HG03565 (cell line): Measurements from ENCODE around the gene PLD1.

Source experiments
- ATAC-seq: cut with Tn5 transposase; IDR thresholded peaks from one replicate; pipeline ENCODE4 v1.9.1; 2021; ENCODE audit warnings: mild to moderate bottlenecking, moderate library complexity; ENCODE audit not compliant: unreplicated experiment

Gene PLD1

DNA sequence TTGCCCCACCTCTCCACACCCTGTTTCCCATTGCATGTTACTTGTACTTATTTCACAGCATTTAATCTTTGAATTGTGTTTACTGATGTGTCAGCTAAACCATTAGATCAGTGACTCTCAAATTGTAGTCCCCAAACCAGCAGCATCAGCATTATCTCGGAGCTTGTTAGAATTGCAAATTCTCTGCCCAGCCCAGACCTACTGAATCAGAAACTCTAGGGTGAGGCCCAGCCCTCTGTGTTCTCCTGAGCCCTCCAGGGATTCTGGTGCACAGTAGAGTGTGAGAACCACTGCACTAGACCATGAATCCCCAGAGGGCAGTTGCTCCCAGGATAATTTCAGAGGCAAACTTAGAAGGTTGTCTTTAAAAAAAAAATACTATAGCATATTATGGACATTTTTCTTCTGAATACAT, 13.0 kb downstream of the PLD1 start:
- peak; percentile 60 for ATAC-seq

DNA sequence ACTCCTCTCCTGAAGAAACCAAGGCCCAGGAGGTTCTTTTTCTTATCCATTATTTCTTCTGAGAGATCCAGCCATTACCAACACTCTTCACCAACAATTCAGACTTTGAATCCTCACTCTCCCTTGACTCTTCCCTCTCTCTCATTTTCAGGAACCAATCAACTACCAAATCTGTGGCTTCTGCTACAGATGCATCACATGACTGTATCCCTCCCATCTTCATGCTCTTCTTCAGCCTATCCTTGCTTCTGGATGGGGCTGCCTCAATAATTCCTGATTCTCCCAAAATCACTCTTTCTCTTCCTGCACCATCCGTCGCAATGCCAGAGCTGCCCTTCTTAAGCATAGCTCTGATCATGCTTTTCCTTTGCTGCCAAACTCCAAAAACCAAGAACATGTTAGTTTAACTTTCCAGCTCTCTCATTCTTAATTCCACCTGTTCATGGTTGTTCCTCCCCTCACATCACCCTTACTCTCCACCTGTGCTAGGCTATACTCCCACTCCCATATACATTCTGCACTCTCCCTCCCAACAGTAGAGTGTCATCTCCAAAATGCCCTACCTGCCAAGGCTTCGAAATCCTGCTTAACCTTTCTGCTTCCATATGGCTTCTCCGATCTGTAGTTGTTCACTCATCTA, 13.5 kb downstream of the PLD1 start:
- no peak for ATAC-seq

DNA sequence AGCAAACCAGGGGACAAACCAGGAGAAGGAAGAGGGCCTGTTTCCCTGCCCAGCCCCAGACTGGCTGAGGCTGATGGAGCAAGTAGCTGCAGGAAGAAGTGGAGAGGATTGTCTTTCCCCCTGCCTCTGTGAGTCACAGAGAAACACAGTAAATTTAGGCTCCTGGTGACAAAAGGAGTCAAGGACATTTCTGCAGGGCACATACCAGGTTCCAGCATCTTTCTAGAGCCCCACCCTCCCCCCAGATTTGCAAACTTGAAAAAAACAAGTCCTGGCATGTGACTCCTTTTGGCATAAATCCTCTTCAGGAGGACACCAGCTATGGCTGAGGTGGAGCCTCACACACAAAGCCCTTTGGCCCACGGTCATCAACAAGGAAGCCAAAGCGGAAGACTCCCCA, 17.8 kb downstream of the PLD1 start:
- ATAC-seq, result no peak

DNA sequence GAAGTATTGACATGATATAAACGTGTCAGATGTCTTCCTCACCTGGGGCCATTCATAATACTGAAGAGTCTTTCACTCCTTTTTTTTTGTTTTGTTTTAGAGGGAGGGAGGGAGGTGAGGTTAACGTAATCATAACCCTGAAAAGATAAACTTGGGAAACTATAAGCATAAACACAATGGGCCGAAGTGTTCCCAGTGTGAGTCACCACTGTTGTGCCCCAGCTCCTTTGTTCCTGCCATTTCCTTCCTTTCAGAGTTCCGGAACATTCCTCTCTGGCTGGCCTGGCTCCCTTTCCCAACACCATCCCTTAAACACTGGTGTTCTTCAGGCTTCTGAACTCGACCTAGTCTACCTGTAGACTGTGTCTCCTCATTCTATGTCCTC, 18.6 kb downstream of the PLD1 start:
- no peak for ATAC-seq

DNA sequence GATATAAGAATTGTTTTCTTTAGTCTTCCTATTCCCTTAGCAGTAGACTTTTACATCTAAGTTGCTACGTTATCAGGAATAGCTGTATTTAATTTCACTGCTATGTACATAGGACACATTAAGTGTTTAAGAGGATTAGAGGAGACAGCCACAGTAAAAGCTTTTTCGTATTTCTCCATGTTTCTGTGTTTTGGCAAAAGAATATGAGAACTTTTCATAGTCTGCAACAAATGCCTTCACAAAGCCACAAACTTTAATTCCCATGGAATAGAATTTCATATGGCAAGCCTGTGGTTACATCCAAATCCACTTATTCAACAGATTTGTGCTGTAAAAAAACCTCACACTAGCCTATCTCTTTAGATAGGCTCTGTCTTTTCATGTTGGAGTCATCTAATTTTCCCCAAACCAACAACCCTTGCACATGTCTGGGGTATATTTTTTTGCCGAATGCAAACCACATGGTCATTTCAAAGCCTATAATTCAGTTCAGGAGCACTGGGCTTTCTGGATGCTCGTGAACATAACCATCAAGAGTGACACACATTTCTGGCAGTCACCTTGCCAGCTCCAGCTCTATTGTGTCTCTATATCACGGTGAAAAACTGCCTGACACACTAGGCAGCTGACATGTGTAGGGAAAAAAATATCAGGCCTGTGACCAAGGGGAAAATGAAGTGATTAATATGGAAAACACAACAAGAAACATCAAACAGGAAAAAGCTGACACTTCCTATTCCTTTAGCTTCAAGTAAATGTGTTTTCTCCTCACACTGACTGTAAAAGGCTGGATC, 19.2 kb downstream of the PLD1 start:
- ATAC-seq, result no peak

DNA sequence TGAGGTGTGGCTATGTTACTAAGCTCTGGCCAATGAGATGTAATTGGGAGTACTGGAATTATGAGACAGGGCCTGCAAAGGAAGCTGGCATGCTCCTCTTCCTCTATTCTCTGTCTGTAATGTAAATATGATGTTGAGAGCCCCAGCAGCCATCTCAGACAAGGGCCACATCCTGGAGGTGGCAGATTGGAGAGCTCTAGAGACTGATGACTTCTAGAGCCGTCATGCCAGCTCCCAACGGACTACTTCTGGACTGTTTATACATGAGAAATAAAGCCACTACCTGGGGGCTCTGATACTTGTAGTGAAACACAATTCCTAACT, 19.7 kb downstream of the PLD1 start:
- ATAC-seq, result no peak

DNA sequence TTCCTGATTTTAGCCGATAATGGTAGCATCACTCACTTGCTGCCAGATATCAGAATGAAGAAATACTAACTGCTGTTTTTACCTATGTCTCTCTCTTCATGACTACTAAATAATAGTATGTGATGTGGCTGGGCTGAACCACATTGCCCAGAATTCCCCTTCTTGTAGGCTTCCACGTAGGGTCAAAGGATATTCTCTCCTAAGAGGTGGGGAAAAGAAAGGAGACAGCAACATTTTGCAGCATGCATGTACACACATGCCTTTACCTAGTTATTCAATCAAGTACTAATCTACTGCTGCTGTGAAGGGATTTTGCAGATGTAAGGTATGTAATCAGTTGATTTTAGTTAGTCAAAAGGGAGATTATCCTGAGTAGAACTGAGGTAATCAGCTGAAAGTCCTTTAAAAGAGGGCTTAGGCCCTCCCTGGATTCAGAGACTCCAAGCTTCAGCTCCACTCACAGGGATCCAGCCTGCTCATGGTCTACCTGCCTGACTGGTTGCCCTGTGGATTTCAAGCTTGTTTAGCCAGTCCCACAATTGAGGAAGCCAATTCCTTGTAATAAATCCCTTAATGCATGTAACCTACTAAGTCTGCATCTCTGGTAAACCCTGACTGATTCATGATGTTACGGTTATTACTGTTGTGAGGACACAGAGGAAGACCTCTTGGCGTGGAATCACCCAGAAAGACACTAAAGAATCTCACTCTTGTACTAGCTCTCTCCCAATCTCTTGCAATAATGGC, 20.4 kb downstream of the PLD1 start:
- ATAC-seq, result no peak

DNA sequence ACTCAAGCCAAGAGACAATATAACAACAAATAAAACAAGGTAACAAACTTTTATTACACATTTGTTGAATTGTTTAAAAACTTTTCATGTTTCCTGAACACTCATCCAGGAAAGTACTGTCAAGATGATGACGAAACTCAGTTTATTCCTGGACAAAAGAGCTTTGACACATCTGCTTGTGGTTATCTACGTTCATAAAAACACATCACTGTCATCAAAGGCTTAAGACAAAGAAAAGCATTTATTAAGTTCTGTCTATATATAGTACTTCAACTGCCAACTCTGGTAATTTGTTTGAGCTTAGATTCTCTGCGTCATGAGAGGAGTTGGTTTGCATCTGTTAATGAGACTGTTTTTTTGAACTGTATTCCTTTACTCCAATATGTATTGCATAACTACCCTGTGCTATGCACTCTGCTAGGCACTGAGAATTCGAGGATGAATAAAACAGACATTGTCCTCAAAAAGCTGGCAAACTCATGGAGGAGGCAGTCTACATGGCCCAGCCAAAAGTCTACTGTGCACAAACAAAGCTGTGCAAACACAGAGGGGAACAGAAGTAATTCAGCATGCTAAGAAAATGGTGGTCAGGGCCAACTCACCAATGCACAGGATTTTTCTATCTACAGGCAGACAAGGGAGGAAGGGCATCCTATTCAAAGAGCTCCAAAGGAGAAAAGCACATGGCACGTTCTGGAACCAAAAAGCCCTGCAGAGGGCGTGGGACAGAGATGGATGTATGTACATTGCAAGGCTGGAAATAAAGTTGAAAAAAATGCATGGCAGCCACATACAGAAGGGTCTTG, 21.5 kb downstream of the PLD1 start:
- no peak for ATAC-seq

DNA sequence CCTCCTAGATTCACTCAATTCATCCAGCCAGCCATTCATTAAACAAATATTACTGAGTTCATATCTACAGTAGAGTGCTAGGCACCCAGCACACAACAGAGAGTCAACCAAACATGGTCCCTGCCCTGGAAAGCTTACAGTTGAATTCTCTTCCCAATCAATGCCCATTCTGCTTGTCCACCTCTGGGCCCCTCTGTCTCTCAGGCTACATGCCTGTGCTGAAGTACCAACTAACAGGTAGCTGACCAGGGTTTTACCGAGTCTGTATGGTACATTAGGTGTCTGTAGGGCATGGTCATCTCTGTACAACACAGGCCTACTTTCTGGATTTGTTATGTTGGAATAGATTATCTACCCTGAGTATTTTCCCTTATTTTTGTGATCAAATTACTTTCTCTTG, 23.3 kb downstream of the PLD1 start:
- ATAC-seq, result no peak

DNA sequence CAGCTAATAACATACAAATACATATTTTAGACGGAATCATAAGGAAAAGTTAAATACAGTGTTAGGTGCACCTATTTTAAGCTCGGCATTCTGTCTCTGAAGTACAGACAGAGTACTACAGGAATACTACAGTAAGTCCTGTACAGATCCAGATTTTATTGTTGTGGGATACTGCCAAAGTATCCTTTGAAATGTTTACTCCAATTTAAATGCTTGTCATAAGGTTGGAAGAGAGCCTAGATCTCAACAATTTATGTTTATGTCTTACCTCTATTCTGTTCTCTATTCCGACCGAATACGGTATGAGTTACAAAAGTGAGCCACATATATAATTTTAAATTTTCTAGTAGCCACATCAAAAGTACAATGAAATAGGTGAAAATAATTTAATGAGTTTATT, 25.3 kb downstream of the PLD1 start:
- ATAC-seq, result no peak

DNA sequence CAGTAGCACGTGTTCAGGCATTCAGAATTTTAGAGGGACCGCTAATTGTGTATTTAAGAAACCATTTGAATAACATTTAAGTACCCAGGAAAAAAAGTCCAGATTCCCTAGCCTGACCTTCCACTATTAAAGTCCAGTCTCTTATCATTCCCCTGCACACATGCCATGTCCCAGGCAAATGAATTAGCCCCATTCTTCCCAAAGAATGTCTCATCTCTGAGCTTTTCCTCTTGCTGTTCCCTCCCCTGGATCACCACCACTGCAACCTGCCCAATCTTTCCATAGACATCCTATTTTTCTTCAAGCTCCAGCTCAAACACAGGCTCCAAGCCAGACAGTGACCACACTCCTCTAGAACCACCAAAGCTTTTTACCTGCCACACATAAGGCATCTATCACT, 25.9 kb downstream of the PLD1 start:
- no peak for ATAC-seq

DNA sequence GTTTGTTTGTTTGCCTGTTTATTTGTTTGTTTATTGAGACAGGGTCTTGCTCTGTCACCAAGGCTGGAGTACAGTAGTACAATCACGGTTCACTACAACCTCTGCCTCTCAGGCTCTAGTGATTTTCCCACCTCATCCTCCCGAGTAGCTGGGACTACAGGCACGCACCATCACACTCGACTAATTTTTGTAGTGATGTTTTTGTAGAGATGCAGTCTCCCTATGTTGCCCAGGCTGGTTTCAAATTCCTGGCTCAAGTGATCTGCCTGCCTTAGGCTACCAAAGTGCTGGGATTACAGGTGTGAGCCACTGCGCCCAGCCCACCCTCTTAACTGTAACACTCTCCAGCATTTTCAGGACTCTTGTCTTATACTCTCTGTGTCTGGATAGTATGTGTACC, 26.7 kb downstream of the PLD1 start:
- no peak for ATAC-seq

DNA sequence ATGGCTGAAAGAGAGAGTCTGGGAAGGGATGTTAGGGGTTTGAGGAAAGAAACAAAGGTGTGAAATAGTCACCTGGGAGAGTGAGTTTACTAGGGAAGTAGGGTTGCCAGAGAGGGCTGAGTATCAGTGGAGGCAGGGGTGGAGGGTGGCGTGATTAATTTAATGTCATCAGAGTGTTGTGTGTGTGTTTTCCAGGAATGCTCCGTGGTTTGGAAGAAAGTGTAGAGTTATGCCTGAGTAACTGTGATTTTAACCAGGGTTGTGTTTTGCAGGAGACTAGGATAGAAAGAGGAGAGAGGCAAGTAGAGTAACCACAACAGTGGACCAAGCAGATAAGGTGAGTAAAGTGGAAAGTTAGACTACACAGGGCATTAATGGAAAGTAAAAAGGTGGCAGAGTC, 27.2 kb downstream of the PLD1 start:
- ATAC-seq, result no peak

DNA sequence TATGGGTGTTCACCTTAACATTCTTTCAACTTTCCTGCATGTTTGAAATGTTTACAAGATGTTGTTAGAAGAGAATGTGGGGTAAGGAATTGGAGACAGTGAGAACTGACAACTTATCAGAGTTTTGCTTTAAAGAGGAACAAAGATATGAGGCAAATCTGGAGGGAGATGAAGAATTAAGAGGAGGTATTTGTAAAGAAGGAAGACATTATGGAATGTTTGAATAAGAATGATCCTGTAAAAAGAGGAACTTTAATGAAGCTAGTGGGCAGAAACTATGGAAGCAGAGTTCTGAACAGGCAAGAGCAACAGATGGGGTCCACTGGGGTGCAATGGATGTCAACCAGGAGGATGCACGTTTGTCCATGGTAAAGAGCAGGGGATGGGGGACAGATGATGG, 27.7 kb downstream of the PLD1 start:
- ATAC-seq, result no peak

DNA sequence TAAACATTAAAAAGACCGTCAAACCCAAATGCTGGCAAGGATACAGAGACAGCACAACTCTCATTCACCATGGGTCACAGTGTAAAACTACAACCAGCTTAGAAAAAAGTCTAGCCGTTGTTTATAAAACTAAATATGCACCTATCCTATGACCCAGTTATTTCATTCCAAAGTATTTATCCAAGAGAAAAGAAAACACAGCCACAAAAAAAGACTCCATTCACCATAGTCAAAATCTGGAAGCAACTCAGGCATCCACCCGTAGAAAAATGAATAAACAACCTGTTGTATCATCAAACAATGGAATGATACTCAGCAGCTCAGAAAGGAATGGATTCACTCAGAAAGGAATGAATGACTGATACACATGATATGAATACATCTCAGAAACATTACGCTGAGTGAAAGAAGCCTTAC, 28.6 kb downstream of the PLD1 start:
- ATAC-seq, result no peak

DNA sequence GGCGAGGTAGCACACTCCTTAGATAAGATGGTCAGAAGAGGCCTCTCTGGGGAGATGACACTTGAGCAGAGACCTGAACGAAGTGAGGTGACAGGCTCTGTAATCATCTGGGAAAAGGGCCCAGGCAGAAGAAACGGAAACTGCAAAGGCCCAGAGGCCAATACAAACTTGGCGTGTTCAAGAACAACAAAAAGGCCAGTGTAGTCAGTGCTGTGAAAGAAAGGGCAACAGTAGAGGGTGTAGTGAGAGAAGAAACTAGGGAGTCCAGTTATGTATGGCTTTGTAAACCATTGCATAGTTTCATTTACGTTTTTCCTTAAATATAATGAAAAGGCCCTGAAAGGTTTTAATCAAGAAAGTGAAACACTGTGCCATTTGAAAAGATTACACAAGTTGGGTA, 31.8 kb downstream of the PLD1 start:
- no peak for ATAC-seq

DNA sequence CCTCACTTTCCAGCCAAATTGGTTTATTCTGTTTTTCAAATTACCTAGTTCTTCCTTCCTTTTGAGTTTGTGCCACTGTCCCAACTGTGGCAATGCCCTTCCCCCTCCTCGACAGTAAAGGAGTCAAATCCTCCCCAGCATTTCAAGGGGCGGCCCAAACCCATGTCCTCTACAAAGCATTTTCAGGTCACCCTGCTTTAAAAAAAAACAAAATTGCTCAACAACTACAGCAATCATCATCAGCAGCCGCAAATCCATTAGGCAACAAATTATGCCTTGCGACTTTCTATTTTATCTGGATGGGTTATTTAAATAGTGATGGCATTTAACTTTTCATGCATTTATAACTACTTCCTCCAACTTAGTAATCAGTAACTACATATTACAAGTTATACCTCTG, 32.7 kb downstream of the PLD1 start:
- no peak for ATAC-seq

DNA sequence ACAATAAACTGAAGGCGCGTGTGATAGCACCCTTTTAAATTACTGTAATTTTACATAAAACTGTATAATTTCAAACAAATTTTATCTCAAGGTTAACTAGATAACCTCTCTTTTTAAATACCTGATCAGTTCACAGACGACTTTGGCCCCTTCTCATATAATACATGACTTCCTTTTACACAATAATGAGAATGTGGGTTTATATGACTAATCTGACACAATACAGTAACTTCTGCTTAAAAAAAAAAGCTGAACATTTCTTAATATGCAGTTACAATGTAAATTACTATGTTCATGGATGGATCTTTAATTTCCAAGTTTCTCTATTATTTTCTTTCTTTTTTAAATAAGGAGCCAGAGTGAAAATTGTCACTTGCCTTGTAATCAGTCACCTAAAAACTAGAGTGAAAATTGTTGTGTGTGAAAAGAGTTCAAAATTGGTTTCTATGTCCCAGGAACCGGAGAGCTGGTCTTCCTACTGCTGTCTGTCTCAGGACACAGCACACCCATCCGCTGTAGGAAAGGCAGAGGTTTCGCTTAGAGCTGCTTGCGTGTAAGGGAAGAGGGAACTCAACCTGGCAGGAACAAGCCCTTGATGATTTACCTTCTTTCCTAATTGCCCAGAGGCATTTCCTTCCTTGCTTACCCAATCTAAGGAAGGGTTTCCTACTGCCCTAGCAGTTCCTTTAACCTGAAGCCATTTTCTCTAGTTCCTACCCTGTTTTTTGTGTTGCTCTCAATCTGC, 33.3 kb downstream of the PLD1 start:
- ATAC-seq, result no peak

DNA sequence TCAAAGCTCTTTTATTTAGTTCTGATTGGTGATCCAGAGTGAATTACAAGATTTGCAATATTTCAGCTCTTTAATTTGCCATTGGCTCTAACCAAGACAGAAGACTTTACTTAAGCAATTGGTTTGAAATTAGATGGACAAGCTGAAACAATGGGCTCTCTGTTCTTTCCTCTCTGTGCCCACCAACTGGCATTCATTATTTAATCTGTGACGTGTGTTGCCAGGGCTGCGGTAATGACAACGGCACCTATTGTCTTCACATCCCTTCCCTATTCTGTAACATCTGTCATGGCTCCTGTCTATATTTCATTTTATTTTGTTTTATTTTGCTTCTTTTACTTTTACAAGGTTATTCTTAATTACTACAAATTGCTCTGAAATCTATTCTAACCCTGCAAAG, 33.9 kb downstream of the PLD1 start:
- ATAC-seq, result no peak

DNA sequence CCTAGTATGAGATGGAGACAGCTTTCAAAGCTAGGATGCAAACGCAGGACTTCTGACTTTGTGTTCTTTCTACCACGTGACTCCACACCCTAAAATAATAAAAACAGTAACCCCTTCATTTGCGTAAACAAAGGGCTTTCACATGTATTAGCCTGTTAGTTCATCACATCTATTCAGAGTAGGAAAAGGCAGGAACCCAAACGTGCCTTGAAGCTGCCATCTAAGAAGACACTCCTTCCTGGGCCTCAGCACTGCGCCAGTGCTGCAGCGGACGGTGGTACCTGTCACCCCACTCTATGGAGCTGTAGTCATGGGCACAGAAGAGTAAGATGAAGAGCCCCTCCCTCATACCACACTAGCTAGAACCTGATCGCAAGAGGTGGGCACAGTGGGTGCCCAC, 34.3 kb downstream of the PLD1 start:
- ATAC-seq, result no peak

DNA sequence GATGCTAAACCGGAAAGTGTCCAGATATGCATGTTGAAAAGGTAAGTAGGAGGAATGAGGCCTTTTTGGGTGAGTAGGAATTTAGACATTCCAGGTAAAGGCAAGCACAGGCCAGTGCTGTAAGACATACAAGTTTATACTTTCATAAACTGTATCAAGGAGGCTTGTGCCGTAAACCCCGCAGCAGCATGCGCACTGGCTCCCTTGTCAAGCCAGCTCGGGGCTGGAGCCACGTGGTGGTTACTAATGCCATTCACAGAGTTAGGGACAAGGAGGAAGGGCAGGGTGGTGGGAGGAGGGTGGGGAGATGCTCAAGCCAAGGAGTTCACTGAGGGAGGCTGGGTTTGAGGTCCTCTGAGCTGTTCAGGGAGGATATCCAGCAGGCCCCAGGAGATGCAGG, 35.8 kb downstream of the PLD1 start:
- no peak for ATAC-seq
